Germinal center (tissue), 1 donor: ENCODE measurements around the gene SMCO4.
"Not testable (repeated sequence)": the region's sequence is repeated elsewhere in the genome, so short reads cannot be mapped to it uniquely, and the experiment has no call there.

Experiments used
- DNase-seq: peaks from one replicate; pipeline ENCODE4 v3.0.0; 2012; ENCODE audit warnings: mixed read lengths, low spot score

Gene SMCO4

GRCh38 chr11:93560199-93560932, 17.2 kb upstream of the SMCO4 start:
- DNase-seq: no peak

GRCh38 chr11:93559681-93560080, 16.5 kb upstream of the SMCO4 start:
- no peak for DNase-seq

GRCh38 chr11:93552874-93553273, 9.7 kb upstream of the SMCO4 start:
- no peak for DNase-seq

GRCh38 chr11:93549976-93550375, 6.8 kb upstream of the SMCO4 start:
- DNase-seq: no peak

- DNase-seq: no peak
Measured at GRCh38 chr11:93548679-93549319, 5.6 kb upstream of the SMCO4 start.

- DNase-seq: no peak
Measured at GRCh38 chr11:93547773-93548172, 4.6 kb upstream of the SMCO4 start.

GRCh38 chr11:93547028-93547427, 3.8 kb upstream of the SMCO4 start:
- no peak for DNase-seq

- DNase-seq: no peak
Measured at GRCh38 chr11:93545566-93545965, 2.4 kb upstream of the SMCO4 start.

- no peak for DNase-seq
Measured at GRCh38 chr11:93542811-93543229, 371 bp downstream of the SMCO4 start.

GRCh38 chr11:93541884-93542810, 1.0 kb downstream of the SMCO4 start:
- peak; percentile 77 for DNase-seq

- no peak for DNase-seq
Measured at GRCh38 chr11:93540896-93541553, 2.2 kb downstream of the SMCO4 start.

- DNase-seq: no peak
Measured at GRCh38 chr11:93540337-93540736, 2.9 kb downstream of the SMCO4 start.

GRCh38 chr11:93537767-93538261, 5.4 kb downstream of the SMCO4 start:
- no peak for DNase-seq

GRCh38 chr11:93537049-93537448, 6.1 kb downstream of the SMCO4 start:
- no peak for DNase-seq

GRCh38 chr11:93536101-93536861, 6.9 kb downstream of the SMCO4 start:
- peak; percentile 33 for DNase-seq

- not testable (repeated sequence) for DNase-seq
Measured at GRCh38 chr11:93535578-93535977, 7.6 kb downstream of the SMCO4 start.

- no peak for DNase-seq
Measured at GRCh38 chr11:93532806-93533205, 10.4 kb downstream of the SMCO4 start.

GRCh38 chr11:93532281-93532789, 10.9 kb downstream of the SMCO4 start:
- no peak for DNase-seq

- no peak for DNase-seq
Measured at GRCh38 chr11:93530468-93530826, 12.7 kb downstream of the SMCO4 start.

GRCh38 chr11:93529707-93530467, 13.3 kb downstream of the SMCO4 start:
- no peak for DNase-seq
